Activated CD4-positive, alpha-beta T cell treated with anti-CD3 and anti-CD28 coated beads, Interleukin-2, amount 50 U/mL, for 1 hour (primary cell): ENCODE data around the gene SEPTIN1.

Source experiments
- DNase-seq: peaks from one replicate; pipeline ENCODE4 v3.0.0-alpha.2; 2020

Gene SEPTIN1

GRCh38 chr16:30382111-30382881 lies at the start of gene SEPTIN1:
Gene SEPTIN1, minus strand, starts transcription at chr16:30382561. Its CDS starts 19 bp downstream, at chr16:30382542.
- DNase-seq = peak; percentile 72

- DNase-seq = no peak
These were observed 48.1 kb upstream of the SEPTIN1 start for GRCh38 chr16:30430428-30430970.

GRCh38 chr16:30429678-30430427 lies 47.5 kb upstream of the SEPTIN1 start, which contains the start of gene DCTPP1:
Gene DCTPP1, minus strand, starts transcription at chr16:30430030. Its CDS starts 50 bp downstream, at chr16:30429980.
- peak; percentile 94 for DNase-seq

GRCh38 chr16:30429418-30429677 lies 47.0 kb upstream of the SEPTIN1 start:
- DNase-seq = no peak

- no peak for DNase-seq
These were observed 45.7 kb upstream of the SEPTIN1 start for GRCh38 chr16:30428055-30428454.

GRCh38 chr16:30421010-30421409 lies 38.6 kb upstream of the SEPTIN1 start:
- DNase-seq = no peak

- no peak for DNase-seq
These were observed 36.2 kb upstream of the SEPTIN1 start for GRCh38 chr16:30418350-30419181.

- peak; percentile 85 for DNase-seq
These were observed 35.4 kb upstream of the SEPTIN1 start for GRCh38 chr16:30417529-30418349.

GRCh38 chr16:30416624-30417528 lies 34.5 kb upstream of the SEPTIN1 start:
- DNase-seq = no peak

GRCh38 chr16:30416047-30416603 lies 33.8 kb upstream of the SEPTIN1 start:
- DNase-seq = no peak

- no peak for DNase-seq
These were observed 31.8 kb upstream of the SEPTIN1 start for GRCh38 chr16:30414159-30414558.

- no peak for DNase-seq
These were observed 30.9 kb upstream of the SEPTIN1 start for GRCh38 chr16:30413112-30413806.

GRCh38 chr16:30409125-30410060 lies 27.0 kb upstream of the SEPTIN1 start:
- peak; percentile 95 for DNase-seq

GRCh38 chr16:30407804-30408534 lies 25.6 kb upstream of the SEPTIN1 start:
- DNase-seq = no peak

- DNase-seq = peak; percentile 84
These were observed 24.9 kb upstream of the SEPTIN1 start, which contains the start of gene ZNF771 for GRCh38 chr16:30407102-30407803. Gene ZNF771, plus strand, starts transcription at chr16:30407606. Its CDS starts 448 bp downstream, at chr16:30408054.

- no peak for DNase-seq
These were observed 24.4 kb upstream of the SEPTIN1 start for GRCh38 chr16:30406795-30407101.

- DNase-seq = no peak
These were observed 19.5 kb upstream of the SEPTIN1 start for GRCh38 chr16:30401768-30402425.
